Stimulated activated CD8-positive, alpha-beta memory T cell treated with anti-CD3 and anti-CD28 coated beads, Interleukin-7, amount 100 ng/mL, for 1 hour (primary cell): ENCODE data around the gene SUSD4.

Experiments
- DNase-seq, 2 donors: peaks; one replicate each; pipeline ENCODE4 v3.0.0-alpha.2; 2020; ENCODE audit warnings: low read depth in 2 of 2

SUSD4 gene

DNA sequence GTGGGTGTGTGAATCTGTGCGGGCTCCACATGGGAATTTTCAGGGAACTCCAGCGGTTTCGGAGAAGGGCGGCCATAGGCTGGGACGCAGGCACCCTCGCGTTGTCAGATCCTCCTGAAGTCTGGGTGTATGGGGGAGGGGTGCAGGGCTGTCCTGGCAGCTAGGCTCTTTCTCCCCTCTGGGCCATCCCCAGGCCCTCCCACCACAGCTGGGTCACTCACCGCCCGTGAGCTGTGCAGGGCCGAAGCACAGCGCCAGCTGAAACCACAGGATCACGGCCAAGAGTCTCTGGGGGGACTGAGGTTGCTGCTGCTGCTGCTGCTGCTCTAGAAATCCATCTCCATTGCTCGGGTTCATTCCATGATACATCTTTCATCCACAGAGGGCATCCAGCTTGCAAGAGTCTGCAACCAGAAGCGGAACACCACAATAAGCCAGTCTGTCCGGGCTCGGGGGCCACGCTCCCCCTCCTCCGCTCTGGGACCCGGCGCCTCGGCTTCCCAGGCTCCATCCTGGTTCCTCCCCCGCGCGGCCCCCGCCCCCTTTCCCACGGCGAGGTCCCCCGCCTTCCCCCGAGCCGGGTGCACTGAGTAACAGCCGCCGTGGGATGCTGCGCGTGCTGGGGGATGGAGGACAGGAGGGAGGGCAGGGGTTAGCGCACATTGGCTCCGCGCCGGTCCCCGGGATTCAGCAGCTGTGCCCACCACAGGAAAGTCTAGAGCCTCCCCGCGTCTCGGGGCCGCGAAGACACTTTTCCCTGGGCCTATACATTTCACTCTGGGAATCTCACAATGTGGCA lies 720 bp downstream of the SUSD4 start:
- no peak for DNase-seq

DNA sequence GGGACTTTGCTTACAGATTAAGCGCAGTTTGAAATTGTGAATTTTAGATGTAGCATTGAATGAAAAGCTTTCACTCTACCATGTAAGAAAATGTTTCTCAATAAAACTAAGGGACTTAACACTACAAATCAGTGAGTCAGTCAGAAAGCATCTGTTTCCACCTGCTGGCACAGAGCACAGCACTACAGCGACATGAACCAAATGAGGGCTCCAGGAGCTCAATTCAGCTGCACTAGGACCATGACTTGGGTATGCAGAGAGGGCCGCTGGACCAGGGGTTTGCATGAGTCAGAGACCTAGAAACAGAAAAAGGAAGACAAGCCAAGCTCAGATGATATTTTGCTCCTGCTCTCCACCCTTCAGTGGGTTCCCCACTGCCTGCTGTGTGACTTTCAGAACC lies 5.2 kb downstream of the SUSD4 start:
- DNase-seq = no peak

DNA sequence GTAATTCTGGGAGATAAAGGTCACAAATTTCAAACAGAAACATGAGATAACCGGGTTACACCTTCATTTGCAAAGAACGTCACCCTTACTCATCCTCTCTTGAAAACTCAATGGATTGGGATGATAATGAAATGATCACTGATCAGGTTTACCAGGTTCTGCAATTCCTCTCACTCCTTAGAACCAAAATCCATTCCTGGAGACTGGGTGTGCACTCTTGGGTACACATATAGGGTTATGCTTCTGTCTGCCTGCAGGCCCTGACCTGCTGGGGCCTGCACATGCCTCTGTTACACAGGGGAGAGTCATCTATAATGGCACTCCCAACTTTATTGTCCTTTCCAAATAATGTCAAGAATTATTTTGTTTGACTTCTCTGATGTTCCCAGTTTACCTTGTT lies 8.3 kb downstream of the SUSD4 start:
- no peak for DNase-seq

DNA sequence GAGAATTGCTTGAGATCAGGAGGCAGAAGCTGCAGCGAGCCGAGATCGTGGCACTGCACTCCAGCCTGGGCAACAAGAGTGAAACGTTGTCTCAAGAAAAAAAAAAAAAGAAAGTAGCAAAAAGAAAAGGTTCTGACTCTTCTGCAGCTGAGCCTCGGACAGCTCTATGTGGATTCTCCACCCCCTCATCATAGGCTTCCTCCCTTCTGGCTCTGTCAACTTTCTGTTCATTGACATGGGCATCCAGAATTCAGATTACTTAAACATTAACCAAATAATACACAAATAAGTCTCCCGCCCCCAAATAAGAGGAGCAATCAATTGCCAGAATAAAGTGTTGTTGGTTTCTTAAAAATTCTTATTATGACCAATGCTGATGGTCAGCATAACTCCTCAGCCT lies 10.0 kb downstream of the SUSD4 start:
- DNase-seq = no peak

DNA sequence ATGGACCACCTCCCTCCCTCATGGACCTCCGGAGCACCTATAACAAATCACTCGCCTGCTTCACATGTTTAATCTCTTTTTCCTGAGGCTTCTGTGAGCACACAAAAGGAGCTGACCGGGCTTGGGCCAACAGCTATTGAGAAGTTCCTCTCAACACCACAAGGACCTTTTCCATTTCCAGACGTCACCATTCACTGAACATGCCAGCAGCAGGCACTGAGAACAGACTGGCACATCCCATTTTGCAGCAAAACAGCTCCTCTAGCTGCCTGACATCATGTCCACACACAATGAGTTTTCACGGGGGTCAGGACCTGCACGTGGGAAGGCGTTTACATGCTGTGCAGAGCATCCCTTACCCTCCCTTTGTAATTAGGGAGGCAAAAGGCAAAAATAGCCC lies 11.0 kb downstream of the SUSD4 start:
- DNase-seq = no peak

DNA sequence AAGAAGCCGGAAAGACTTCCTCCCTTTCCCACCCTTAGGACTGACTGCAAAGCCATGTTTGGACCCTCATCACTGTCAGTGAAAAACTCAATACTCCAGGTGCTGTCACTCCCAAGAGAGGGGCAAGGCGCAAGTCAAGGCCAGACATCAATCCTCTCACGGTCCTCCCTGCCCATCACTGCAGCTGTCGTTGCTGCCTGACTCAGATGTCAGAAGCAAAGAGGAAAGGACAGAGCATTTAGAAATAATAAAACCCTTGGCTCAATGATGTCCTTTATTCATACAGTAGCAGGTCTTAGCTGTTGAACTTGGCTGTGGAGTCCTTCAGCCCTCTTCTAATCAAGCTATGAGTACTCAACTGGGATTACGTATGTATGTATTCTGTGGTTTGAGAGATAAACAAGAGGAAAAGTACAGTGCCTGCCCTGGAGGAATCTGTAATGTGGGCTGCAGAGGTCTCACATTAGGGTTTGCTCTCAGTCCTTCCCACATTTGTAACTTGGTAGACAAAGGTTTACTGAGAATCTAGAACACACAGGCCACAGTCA lies 13.5 kb downstream of the SUSD4 start:
- DNase-seq = no peak

DNA sequence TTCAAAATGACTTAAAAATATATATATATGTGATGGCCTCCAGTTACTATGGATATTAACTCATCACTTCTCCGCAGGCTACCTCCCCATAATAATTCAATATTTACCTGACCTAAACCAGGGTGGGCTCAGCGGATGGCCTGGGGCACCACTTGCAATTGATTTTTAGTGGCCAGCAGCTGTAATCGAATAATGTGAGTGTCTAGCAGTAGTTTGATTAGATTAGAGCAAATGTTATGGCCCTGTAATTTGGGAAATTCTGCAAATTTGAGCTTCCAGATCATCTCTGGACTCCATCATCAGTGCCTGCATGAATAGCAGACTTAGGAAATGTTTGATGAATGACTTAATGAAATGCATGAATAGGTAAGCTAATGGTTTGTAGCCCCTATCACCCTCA lies 14.7 kb downstream of the SUSD4 start:
- DNase-seq = no peak

DNA sequence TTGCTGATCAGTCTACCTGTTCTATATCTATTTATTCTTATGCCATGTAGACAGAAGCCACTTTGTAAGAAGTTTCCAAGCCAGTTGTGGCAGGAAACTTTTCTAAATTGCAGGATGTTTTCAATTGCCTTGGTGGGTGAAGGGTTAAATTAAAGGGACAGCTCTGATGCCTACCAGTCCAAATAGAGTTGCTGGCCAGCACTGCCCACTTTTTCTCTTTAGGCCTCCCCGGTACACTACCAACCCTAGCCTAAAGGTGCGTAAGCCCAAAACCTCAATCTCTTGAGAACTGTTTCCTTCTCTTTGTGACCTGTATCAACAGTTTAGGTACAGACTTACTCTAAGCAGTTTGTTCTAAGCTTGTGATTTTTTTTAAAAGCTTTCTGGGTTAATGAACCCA lies 15.5 kb downstream of the SUSD4 start:
- no peak for DNase-seq

DNA sequence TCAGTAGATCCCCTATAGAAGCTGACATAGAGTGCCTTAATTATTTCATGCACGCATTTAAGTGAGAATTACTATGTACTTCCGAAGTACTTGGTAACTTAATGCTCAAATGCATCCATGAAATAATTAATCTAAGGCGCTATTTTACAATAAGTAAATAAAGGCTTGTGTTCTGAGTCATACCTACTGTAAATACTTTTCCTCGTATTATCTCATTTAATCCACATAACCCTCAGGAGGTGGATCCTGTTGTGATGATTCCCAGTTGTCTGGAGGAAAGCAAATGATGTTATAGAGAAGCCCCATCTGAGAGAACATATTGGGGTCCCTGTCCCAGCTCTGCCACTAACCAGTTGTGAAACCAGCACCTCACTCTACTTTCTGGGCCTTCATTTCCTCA lies 16.4 kb downstream of the SUSD4 start:
- DNase-seq = no peak

DNA sequence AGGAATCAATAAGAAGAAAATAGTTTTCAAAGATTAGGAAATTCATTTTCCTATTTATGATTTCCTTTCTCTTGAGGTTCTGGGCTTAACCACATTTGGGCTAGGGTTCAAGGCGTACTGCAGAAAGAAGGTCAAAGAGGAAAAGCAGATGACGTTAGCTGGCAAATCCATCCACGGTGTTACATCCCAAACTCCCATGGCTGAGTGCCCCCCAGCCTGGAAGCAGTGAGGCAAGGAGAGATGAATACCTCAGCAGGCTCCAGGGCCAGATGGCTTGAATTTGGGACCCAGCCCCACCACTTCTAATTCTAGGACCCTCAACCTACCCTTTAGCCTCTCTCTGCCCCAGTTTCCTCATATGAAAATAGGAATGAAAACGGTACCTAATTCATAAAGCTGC lies 17.7 kb downstream of the SUSD4 start:
- DNase-seq = no peak

DNA sequence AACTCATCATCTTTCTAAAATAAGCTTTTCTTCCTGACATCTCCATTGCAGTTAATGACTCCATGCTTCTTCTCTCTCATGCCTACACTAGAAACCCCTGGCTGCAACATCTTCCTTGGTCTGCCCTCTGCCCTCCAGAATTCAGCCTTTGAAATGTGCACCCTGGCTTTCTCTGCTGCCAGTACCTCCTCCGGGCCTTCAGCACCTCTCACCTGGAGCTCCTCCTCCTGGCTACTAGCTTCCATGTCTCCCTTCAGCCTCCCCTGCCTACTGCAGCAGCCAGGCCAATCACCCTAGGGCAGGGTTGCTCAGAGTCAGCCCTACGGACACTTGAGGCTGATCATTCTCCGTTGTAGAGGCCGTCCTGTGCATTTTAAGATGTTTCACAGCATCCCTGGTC lies 18.3 kb downstream of the SUSD4 start:
- DNase-seq = no peak

DNA sequence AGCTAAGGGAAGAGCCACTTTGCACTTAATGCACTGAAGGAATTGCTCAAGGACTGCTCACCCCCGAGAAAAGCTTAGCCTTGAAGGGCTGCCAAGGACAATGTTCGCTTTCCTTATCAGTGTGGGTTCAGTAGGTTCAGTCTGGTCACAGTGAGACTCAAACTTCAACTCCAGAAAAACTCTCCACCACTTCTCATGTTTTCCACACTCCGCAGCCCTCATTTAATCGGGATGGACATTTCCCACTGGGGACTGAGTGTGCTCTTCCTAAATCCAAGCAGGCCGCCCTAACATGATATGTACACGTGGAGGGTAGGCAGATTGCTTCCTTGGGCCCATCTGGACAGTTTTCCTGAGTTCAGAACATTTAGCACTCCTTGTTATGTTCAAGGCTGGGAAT lies 19.5 kb downstream of the SUSD4 start:
- DNase-seq = no peak

DNA sequence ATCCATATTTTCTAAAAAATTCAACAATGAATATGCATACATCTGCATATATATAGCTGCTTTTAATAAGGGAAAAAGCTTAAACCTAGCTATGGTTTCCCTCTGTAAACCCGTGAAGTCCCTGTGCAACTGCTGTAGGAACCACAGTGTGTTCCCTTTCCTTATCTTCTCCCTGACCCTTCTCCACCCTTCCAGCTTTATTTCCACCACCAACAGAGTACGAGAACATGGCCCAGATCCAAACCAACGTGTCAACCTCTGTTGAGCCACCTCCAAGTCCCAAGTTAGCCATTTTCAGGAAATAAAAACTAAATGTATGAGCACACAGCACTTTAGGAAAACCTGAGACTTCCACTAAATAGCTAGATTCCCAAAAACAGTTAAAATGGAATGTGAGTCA lies 20.3 kb downstream of the SUSD4 start:
- no peak for DNase-seq

DNA sequence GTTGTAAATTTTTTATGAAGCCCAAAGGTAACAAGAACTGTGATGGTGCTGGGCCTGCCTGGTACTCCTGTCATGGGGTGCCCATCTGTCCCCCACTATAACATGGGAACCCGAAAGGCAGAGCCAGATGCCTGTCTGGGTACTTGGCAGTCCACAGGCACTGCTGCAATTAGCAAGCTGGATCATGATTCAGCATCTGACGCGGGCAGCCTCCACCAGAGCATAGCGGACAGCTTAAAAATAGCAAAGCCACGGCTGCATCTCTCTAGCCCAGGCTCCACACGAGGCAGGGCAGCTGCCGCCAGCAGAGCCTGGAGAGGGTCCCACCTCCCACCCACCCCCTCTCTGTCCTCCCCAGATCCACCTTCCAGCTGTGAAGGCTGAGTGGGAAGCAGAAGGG lies 22.9 kb downstream of the SUSD4 start:
- no peak for DNase-seq

DNA sequence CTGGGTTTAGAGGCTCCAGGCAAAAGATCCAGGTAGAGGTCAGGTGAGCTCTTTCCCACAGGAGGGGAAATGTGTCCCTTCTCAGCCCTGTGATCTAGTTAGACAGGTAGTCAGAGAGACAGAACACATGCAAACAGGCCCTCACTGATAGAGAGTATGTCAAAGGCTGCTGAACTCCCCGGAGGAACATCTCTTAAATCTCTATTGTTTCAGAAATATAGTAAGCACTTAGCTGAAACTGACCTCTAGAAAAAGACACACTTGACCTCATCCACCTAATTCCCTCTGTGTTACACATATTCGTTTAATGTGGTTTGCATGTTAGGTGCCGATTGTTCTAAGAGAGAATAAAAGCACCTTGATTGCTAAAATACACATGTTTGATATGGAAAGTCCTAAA lies 23.3 kb downstream of the SUSD4 start:
- no peak for DNase-seq

DNA sequence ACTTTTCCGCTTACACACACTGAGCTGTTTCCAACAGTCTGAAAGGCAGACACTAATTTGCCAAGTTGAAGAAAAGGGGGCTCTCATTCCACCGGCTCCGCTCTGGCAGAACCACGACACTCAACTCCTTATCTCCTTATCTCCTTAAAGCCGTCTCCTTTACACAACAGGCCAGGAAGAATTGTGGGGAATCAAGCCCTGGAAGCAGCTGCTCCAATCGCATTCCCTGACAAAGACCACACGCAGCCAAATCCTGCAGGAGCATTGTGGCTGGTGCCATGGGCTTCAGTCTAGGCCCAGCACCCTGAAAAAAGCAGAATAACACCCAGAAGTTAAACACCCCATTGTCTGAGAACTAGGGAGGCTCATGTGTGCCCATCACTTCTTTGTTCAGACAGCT lies 24.1 kb downstream of the SUSD4 start:
- DNase-seq = no peak

DNA sequence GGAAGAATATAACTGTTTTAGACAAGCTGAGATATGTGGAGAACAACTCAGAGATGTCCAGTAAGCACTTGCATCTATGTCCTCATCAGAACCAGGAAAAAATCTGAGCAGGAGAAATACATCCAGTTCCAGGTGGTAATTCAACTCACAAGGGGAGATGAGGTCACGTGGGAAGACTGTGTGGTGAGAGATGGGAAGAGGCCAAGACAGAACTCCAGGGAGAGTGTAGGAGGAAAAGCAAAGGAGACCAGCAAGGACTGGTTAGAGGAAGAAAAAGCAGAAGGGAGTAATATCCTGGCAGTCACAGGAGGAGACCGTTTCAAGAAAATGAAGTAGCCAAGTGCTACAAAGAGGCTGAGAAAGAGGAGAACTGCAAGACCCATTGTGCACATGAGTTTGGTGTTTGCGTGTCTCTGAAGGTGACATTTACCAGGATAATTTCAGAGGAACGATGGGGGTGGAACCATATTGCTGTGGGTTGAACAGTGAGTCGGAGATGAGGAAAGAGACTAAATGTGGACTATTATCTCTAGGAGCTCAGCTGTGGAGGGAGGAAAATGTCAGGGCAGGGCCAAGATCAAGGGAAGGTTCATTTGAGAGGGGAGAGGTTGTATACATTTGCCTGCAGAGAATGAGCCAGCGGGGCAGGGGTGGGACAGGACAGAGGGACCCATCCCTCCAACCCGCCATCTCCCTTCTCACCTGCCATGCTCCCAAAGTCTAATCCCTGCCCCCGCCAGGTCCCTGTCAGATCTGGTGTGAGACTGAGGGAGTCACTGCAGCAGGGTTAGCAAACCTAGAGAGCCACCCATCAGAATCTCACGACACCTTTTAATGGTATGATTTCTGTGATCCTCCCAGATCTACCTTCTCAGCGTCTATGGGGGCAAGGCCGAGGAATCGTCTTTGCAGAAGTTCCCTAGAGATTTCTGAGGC lies 24.9 kb downstream of the SUSD4 start:
- DNase-seq = no peak

DNA sequence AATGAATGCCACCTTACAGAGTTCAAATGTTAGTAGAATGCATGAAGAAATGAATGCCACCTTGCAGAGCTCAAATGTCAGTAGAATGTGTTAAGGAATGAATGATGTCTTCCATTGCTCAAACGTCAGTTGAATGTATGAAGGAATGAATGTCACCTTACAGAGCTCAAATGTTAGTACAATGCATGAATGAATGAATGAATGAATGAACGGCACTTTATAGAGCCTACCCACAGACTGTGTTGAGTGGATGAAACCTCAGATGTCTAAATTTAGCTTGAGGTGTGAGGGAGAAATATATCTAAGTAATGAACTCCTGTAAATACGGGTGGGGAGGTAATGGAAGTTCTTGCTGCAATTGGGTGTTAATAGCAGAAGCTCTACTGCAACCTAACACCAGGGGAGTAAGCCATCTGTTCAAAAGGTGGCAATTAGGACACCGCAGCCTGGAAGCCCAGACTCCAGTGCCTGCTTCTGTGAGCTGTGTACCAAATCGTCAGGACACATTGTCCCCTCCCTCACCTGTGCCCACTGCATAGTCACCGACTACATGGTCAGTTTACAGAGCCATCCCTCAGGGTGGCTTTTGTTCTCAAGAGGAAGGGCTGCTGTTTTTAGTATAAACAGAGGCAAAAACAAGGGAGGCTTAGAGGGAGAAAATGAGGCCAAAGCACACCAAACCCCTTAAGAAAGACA lies 26.7 kb downstream of the SUSD4 start:
- DNase-seq = no peak

DNA sequence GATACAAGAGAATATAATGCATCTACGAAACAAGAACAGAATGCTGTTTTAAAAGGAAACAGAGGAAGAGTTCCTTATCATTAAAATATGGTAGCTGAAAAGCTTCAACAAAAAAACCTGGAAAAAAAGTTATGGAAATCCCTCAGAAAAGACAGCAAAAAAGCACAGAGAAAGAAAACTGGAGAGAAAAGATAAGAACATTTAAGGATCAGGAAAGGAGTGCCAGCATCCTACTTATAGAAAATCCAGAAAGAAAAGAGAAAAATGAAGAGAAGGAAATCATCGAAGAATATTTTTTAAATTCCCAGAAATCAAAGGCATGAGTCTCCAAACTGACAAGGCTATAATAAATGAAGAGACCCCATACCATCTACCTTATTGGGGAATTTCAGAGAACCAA lies 29.8 kb downstream of the SUSD4 start:
- DNase-seq = no peak

DNA sequence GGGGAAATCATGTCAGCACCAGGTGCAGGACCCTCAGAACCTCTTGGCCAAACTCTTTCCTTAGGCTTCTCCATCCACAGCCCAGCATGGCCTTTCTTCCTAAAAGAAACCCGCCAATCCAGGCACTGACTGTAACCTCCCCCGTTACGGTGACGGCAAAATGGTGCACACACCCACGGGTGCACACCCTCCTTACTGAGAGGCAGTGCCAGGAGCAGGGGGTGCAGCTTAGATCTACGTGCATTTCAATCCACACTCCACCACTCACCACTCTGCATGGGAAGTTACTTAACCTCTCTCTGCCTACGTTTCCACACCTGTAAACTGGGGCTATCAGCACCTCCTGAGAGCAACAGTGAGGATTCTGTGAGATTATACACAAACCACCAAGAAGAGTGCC lies 31.0 kb downstream of the SUSD4 start:
- DNase-seq = no peak

DNA sequence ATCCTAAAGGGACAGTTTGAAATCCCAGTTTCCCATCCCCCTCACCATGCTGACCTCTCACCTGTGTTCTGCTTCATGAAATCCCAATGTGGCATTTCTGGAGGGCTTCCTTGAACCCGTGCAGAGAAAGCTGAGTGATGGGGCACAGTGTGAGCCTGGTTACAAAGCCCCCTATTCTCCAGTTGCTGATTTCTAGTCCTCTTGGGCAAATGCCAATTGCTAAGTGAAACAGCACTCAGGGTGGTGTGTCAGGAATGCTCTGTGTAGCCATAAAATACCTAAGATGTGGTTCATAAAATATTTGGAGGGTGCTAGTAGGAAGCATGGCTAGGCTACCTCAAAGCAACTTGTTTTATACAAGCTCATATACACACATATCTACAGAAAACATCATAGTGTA lies 32.0 kb downstream of the SUSD4 start:
- no peak for DNase-seq

DNA sequence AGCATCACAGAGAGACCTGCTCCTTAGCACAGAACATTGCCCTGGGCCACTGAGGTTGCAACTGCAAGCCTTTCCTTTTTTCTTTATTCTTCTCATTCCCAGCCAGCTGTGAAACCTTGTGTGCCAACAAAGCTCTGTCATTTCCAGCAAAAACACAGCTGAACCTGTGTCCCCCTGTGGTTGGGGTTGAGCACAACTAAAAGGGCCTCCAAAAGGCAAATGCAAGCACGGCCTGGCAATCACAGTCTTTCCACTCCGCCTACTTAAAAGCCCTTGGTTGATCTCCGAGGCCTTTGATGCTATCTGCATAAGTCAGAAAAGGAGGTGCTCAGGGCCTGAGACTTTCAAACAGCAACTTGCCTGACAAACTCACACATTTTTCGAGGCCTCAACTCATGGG lies 32.7 kb downstream of the SUSD4 start:
- DNase-seq = no peak
